K562 (cell line): ENCODE data around the gene H2AZ2. TPM values are rescaled to one million over a fixed set of nuclear protein-coding genes. Genes with fewer than 3 reads are reported as not detected.
A peak's percentile ranks its signal among the peaks of the same experiment; 100 is the strongest.

Experiments used
- BCL6 ChIP-seq: fragments of 250-450 bp; sonication (Bioruptor Pico); IDR thresholded peaks from 2 replicates; pipeline ENCODE4 v1.4.0; 2020
- BRCA1 ChIP-seq, 2 experiments: fragments of 450-650 bp in 1 of 2; sonication (generic) in 1 of 2; formaldehyde crosslinking in 1 of 2; IDR thresholded peaks; 2 replicates each; pipeline versions ENCODE4 v1.5.0 to v1.6.1; 2017 to 2020; ENCODE audit warnings: mild to moderate bottlenecking in 1 of 2, missing genetic modification reagents in 1 of 2
- E2F1 ChIP-seq: sonication (generic); formaldehyde crosslinking; IDR thresholded peaks from 2 replicates; pipeline ENCODE4 v1.8.1; 2023; ENCODE audit warnings: mild to moderate bottlenecking, missing genetic modification reagents, moderate library complexity
- MAZ ChIP-seq, 2 experiments: fragments of 450-650 bp in 1 of 2; sonication (generic) in 1 of 2; formaldehyde crosslinking; IDR thresholded peaks in 1 of 2; conservative IDR thresholded peaks in 1 of 2; 2 replicates each; pipeline versions ENCODE4 v1.4.0 to v1.5.0; 2020; ENCODE audit warnings: mild to moderate bottlenecking in 1 of 2, missing genetic modification reagents in 1 of 2
- MED1 ChIP-seq: sonication (generic); formaldehyde crosslinking; IDR thresholded peaks from 2 replicates; pipeline ENCODE4 v1.8.1; 2023; ENCODE audit warnings: missing genetic modification reagents, borderline replicate concordance
- PML ChIP-seq: IDR thresholded peaks from 2 replicates; pipeline ENCODE4 v1.6.1; 2012; ENCODE audit warnings: low read length, inconsistent platforms
- RBFOX2 ChIP-seq: fragments of 200-400 bp; formaldehyde crosslinking; IDR thresholded peaks from 2 replicates; pipeline ENCODE4 v1.6.1; 2017; ENCODE audit warnings: low read depth, mild to moderate bottlenecking, low read length, moderate library complexity
- SLC30A9 ChIP-seq: fragments of 250-450 bp; sonication (Bioruptor Pico); IDR thresholded peaks from 2 replicates; pipeline ENCODE4 v1.8.0; 2022; ENCODE audit warnings: mild to moderate bottlenecking, moderate library complexity
- ZNF699 ChIP-seq: fragments of 250-450 bp; sonication (Bioruptor Pico); IDR thresholded peaks from 2 replicates; pipeline ENCODE4 v1.8.0; 2021; ENCODE audit warnings: mild to moderate bottlenecking, moderate library complexity; ENCODE audit not compliant: insufficient replicate concordance
- polyA plus RNA-seq, 8 experiments: library from polyadenylated mRNA; depleted of rRNA in 4 of 8; stranded (reverse) in 5 of 8; unstranded in 3 of 8; fragments of >200 nt; fragmentation: Nextera tagmentation in 2 of 8; fragmentation: Illumina TruSeq in 1 of 8; extraction: Ambion mirVana in 2 of 8; extraction: Trizol in 1 of 8; gene quantifications; 2 replicates each; pipeline versions ENCODE4 v1.2.1 to v1.2.3, GENCODE V29; 2011 to 2014; ENCODE audit warnings: inconsistent platforms in 1 of 8, missing spikeins in 1 of 8
- total RNA-seq, 7 experiments: library from RNA; depleted of rRNA in 6 of 7; stranded (reverse); fragments of >200 nt in 6 of 7; fragmentation: Illumina TruSeq in 2 of 7; extraction: Trizol in 2 of 7; gene quantifications; 2 replicates each; pipeline versions ENCODE4 v1.2.1 to v1.2.3, GENCODE V29; 2011 to 2021; ENCODE audit warnings: low replicate concordance in 1 of 7
- TF ChIP-seq, protein P1 (sequence below): fragments of 250-450 bp; sonication (Bioruptor Pico); IDR thresholded peaks from 2 replicates; pipeline ENCODE4 v1.5.0; 2020; ENCODE audit warnings: mild to moderate bottlenecking, borderline replicate concordance
- TF ChIP-seq, protein P2 (sequence below), 2 experiments: IDR thresholded peaks; 2 replicates each; pipeline ENCODE4 v1.6.1; 2012; ENCODE audit warnings: improper control_type of control experiment in 2 of 2, low read depth in 2 of 2, low read length in 2 of 2, borderline replicate concordance in 1 of 2
- TF ChIP-seq, protein P3 (sequence below): sonication (generic); formaldehyde crosslinking; IDR thresholded peaks from 2 replicates; pipeline ENCODE4 v1.8.0; 2022; ENCODE audit warnings: missing genetic modification reagents, mild to moderate bottlenecking, borderline replicate concordance
- TF ChIP-seq, protein P4 (sequence below): sonication (generic); formaldehyde crosslinking; IDR thresholded peaks from 2 replicates; pipeline ENCODE4 v1.8.0; 2022; ENCODE audit warnings: missing genetic modification reagents, mild to moderate bottlenecking, moderate library complexity, borderline replicate concordance

H2AZ2 gene
- total and polyA plus RNA-seq, 9 of the 15 experiments (the other 6 are each of a cell fraction or from before 2014, with no cell fraction given): 105 to 382 (median 286) TPM

GRCh38 chr7:44884621-44885393 is 36.9 kb upstream of the H2AZ2 start (continued):
- no peak for TF ChIP-seq BRCA1 (IDR thresholded peaks at IDR 0.05)
- TF ChIP-seq BRCA1 (CRISPR knock-in tag; IDR thresholded peaks at IDR 0.05): no peak
- TF ChIP-seq, protein P1, sequence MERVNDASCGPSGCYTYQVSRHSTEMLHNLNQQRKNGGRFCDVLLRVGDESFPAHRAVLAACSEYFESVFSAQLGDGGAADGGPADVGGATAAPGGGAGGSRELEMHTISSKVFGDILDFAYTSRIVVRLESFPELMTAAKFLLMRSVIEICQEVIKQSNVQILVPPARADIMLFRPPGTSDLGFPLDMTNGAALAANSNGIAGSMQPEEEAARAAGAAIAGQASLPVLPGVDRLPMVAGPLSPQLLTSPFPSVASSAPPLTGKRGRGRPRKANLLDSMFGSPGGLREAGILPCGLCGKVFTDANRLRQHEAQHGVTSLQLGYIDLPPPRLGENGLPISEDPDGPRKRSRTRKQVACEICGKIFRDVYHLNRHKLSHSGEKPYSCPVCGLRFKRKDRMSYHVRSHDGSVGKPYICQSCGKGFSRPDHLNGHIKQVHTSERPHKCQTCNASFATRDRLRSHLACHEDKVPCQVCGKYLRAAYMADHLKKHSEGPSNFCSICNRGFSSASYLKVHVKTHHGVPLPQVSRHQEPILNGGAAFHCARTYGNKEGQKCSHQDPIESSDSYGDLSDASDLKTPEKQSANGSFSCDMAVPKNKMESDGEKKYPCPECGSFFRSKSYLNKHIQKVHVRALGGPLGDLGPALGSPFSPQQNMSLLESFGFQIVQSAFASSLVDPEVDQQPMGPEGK (CRISPR knock-in tag): no peak
- no peak for TF ChIP-seq E2F1 (CRISPR knock-in tag)
- TF ChIP-seq ZNF699 (CRISPR knock-in tag): no peak
- TF ChIP-seq, protein P2, sequence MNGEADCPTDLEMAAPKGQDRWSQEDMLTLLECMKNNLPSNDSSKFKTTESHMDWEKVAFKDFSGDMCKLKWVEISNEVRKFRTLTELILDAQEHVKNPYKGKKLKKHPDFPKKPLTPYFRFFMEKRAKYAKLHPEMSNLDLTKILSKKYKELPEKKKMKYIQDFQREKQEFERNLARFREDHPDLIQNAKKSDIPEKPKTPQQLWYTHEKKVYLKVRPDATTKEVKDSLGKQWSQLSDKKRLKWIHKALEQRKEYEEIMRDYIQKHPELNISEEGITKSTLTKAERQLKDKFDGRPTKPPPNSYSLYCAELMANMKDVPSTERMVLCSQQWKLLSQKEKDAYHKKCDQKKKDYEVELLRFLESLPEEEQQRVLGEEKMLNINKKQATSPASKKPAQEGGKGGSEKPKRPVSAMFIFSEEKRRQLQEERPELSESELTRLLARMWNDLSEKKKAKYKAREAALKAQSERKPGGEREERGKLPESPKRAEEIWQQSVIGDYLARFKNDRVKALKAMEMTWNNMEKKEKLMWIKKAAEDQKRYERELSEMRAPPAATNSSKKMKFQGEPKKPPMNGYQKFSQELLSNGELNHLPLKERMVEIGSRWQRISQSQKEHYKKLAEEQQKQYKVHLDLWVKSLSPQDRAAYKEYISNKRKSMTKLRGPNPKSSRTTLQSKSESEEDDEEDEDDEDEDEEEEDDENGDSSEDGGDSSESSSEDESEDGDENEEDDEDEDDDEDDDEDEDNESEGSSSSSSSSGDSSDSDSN (IDR thresholded peaks at IDR 0.05; ENCODE audit: borderline replicate concordance in 1 of 2, low read depth in 2 of 2, low read length in 2 of 2): peak; percentile 67 to 86; a peak in 3 of 4 replicates
- TF ChIP-seq, protein P3, sequence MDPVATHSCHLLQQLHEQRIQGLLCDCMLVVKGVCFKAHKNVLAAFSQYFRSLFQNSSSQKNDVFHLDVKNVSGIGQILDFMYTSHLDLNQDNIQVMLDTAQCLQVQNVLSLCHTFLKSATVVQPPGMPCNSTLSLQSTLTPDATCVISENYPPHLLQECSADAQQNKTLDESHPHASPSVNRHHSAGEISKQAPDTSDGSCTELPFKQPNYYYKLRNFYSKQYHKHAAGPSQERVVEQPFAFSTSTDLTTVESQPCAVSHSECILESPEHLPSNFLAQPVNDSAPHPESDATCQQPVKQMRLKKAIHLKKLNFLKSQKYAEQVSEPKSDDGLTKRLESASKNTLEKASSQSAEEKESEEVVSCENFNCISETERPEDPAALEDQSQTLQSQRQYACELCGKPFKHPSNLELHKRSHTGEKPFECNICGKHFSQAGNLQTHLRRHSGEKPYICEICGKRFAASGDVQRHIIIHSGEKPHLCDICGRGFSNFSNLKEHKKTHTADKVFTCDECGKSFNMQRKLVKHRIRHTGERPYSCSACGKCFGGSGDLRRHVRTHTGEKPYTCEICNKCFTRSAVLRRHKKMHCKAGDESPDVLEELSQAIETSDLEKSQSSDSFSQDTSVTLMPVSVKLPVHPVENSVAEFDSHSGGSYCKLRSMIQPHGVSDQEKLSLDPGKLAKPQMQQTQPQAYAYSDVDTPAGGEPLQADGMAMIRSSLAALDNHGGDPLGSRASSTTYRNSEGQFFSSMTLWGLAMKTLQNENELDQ (CRISPR knock-in tag): no peak
- TF ChIP-seq BCL6 (CRISPR knock-in tag): no peak
- 0 out of 2 replicates have a peak, but pooled peaks have one; percentile 7 for TF ChIP-seq RBFOX2
- TF ChIP-seq MAZ (CRISPR knock-in tag; conservative IDR thresholded peaks at IDR 0.05 in 1 of 2, IDR thresholded peaks at IDR 0.05 in 1 of 2): peak in 1 of 2 experiments; percentile 47; a peak in 1 of 4 replicates
- TF ChIP-seq, protein P4, sequence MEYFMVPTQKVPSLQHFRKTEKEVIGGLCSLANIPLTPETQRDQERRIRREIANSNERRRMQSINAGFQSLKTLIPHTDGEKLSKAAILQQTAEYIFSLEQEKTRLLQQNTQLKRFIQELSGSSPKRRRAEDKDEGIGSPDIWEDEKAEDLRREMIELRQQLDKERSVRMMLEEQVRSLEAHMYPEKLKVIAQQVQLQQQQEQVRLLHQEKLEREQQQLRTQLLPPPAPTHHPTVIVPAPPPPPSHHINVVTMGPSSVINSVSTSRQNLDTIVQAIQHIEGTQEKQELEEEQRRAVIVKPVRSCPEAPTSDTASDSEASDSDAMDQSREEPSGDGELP (CRISPR knock-in tag): peak; percentile 31; the same call in 1 of the 2 replicates
- TF ChIP-seq SLC30A9: no peak
- no peak for TF ChIP-seq MED1 (CRISPR knock-in tag)
- TF ChIP-seq PML: no peak
